ENCODE data around the gene BRAF.
"Not testable (repeated sequence)": the region's sequence is repeated elsewhere in the genome, so short reads cannot be mapped to it uniquely, and the experiment has no call there.

The BRAF gene

GRCh38 chr7:140877249-140877524, 47.5 kb downstream of the BRAF start:
- no peak for DNase-seq (ENCODE audit: low read depth in 2 of 2)

GRCh38 chr7:140876519-140877248, 48.0 kb downstream of the BRAF start:
- peak; percentile 9 to 12 for DNase-seq (ENCODE audit: low read depth in 2 of 2)

- DNase-seq (ENCODE audit: low read depth in 2 of 2) = no peak
These were observed 51.3 kb downstream of the BRAF start for GRCh38 chr7:140873434-140873833.

DNA sequence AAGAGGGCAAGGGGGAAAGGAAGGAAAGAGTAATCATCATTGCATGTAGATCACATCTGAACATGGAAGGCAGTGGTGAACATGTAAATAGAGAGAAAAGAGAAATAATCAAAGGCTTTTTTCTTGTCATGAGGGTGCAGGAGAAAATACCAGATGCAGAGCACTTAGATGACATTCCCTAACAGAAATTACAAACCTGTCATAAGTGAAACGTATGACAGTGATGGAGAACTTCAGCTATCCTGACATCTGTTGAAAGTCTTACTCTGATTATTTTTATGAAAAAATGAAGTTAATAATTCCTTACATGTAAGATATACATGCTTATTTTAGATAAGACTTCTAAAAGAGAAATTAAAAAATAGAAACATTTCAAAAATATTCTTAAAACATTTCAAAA, 54.7 kb downstream of the BRAF start:
- DNase-seq (ENCODE audit: low read depth in 2 of 2) = no peak

DNA sequence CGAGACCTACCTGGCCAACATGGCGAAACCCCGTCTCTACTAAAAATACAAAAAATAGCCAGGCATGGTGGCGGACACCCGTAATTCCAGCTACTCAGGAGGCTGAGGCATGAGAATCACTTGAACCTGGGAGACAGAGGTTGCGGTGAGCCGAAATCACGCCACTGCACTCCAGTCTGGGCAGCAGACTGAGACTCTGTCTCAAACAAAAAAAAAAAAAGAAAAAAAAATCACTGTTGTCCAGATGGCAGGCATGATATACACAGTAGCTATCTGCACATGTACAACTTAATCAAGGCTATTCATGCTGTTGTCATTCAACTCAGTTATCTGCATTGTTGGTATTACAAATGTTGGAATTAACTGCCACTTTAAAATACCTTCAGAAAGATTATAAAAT, 55.3 kb downstream of the BRAF start:
- no peak for DNase-seq (ENCODE audit: low read depth in 2 of 2)

DNA sequence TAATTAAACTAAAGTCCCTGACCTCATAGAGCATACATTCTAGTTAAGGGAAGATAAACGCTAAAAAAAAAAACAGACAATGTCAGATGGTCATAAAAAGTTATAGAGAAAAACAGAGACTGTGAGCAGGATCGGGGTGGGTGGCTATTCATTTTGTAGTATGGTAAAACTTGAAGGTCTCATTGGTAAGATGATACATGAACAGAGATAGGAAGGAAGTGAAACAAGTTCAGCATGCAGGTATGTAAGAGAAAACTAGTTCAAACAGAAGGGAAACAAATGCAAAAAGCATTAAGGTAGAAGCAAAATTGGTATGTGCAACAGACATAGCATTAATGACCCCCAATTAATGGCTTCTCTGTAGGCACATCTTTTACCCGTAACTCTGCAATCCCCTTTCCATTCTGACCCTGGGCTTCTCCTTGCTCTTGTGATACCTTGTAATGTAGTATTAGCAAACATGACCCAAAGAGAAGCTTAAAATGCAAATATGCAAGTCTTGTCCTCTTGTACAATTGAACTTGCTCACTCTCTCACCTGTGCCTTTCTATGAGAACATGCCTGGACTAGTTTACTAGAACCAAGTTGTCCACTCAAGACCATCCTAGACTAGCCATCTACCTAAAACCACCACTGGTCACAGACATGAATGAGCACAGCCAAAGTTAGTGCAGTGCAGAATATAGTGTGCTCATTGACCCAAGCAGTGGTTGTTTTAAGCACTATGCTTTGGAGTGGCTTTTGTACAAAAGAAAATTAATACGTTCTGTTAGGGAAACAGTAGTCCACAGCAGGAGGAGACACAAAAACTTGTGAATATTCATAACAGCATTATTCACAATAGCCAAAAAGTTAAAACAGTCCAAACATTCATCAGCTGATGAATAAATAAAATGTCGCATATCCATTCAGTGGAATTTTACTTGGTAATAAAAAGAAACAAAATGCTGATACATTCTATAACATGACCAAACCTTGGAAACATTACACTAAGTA, 57.0 kb downstream of the BRAF start:
- DNase-seq (ENCODE audit: low read depth in 2 of 2) = no peak

DNA sequence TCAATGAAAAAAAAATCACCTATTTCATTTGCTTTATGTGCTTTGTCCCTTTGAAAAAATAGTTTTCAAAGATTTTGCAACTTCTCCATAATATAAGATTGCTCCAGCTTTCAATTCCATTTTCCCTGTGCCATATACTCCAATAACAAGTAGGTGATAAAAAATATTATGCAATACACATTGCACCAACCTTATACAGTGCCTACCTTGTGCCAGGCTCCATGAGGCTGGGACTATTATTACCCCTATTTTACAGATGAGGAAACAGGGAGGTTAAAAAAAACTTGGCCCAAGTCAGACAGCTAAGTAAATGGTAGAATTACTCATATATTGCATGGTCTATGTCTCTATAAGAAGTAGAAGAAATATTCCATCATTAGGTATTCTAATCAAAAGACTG, 57.8 kb downstream of the BRAF start:
- DNase-seq (ENCODE audit: low read depth in 2 of 2) = no peak

- no peak for DNase-seq (ENCODE audit: low read depth in 2 of 2)
These were observed 60.0 kb downstream of the BRAF start for GRCh38 chr7:140864732-140865131.

DNA sequence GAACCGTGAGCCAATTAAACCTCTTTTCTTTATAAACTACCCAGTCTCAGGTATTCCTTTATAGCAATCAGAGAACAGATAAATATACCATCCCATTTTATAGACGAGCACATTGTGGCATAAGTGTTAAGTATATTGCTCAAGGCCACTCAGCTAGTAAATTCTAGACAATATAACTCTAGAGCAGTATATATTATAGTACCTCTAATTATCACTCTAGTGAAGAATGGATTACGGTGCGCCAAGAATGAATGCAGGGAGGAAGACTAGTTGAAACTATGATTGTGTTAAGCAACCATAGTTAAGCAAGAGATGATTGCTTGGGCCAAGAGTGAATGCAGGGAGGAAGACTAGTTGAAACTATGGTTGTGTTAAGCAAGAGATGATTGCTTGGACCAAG, 60.9 kb downstream of the BRAF start:
- DNase-seq (ENCODE audit: low read depth in 2 of 2) = no peak

GRCh38 chr7:140863184-140863583, 61.5 kb downstream of the BRAF start:
- no peak for DNase-seq (ENCODE audit: low read depth in 2 of 2)

GRCh38 chr7:140857048-140857447, 67.7 kb downstream of the BRAF start:
- no peak for DNase-seq (ENCODE audit: low read depth in 2 of 2)

GRCh38 chr7:140841166-140841715, 83.5 kb downstream of the BRAF start:
- DNase-seq (ENCODE audit: low read depth in 2 of 2) = no peak

DNA sequence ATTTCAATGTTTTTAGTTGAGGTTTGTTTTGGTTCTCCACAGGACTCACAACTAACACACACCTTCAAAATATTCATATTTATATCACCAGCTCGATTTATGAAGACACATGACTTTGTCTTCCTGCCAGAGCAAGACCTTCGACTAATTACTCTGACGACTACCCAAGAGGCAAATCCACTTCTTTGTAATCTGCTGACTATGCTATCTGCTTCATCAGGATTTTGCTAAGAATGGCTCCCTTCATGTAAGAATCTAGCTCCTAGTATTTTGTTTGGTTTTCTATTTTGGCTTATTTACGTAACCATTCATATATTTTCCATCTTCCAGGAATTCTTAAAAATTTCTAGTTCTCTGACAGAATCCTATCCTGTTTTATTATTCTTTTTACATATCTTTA, 93.0 kb downstream of the BRAF start:
- no peak for DNase-seq (ENCODE audit: low read depth in 2 of 2)

DNA sequence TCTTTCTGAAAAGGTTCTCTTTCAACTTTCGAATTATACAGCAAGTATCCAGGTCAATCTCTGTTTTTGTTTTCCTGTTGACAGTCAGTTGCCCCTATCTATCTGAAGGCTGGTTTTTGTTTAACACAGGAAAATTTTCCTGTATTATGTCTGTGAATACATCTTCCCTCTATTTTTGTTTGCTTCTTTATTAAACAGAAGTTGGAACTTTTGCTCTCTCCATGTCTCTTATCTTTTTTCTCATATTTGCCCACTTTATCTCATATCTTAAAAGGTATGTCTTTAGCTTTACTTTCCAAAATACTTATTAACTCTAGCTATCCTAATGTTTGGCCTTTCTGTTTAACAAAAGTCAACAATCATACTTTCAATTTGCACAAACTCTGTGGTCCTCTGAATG, 95.0 kb downstream of the BRAF start:
- no peak for DNase-seq (ENCODE audit: low read depth in 2 of 2)

DNA sequence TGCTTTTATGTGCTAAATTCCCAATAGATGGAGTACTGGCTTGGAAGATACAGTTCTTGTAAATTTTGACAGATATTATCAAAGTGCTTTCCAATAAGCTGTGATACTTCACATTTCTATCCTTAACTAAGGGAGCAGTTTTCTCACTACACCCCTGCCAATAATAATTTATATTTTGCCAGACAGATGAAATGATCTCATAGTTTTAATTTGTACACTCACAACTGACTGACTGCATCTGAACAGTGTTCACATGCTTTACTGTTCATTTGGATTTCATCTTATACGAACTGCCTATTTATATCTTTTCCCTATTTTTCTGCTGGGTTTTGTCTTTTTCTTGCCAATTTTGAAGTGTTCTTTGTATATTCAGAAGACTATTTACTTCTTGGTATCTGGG, 96.0 kb downstream of the BRAF start:
- DNase-seq (ENCODE audit: low read depth in 2 of 2) = no peak

DNA sequence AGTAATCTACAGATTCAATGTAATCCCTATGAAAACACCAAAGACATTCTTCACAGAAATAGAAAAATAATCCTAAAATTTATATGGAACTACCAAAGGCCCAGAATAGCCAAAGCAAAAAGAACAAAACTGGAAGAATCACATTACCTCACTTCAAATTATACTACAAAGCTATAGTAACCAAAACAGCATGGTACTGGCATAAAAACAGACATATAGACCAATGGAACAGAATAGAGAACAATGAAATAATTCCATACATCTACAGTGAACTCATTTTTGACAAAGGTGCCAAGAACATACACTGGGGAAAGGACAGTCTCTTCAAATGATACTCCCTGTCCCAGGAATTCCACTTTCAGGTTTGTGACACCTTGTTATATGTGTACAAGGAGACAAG, 107.3 kb downstream of the BRAF start:
- not testable (repeated sequence) for DNase-seq (ENCODE audit: low read depth in 2 of 2)

GRCh38 chr7:140810830-140811556, 113.7 kb downstream of the BRAF start:
- DNase-seq (ENCODE audit: low read depth in 2 of 2) = peak; percentile 10 to 19

GRCh38 chr7:140810385-140810784, 114.3 kb downstream of the BRAF start:
- DNase-seq (ENCODE audit: low read depth in 2 of 2) = no peak

- no peak for DNase-seq (ENCODE audit: low read depth in 2 of 2)
These were observed 145.8 kb downstream of the BRAF start for GRCh38 chr7:140778975-140779374.

DNA sequence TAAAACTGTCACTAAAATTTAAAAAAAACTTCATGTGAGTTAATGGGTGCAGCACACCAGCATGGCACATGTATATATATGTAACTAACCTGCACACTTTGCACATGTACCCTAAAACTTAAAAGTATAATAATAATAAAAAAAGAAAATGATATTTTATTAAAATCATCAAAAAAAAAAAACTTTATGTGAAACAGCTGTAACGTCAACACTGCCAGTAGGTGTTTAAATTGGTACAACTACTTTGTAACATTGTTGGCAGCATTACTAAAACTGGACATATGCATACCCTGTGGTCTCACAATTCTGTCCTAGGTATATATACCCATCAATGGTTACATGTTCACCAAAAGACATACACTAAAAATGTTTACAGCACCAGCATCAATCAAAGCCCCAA, 146.2 kb downstream of the BRAF start:
- no peak for DNase-seq (ENCODE audit: low read depth in 2 of 2)

DNA sequence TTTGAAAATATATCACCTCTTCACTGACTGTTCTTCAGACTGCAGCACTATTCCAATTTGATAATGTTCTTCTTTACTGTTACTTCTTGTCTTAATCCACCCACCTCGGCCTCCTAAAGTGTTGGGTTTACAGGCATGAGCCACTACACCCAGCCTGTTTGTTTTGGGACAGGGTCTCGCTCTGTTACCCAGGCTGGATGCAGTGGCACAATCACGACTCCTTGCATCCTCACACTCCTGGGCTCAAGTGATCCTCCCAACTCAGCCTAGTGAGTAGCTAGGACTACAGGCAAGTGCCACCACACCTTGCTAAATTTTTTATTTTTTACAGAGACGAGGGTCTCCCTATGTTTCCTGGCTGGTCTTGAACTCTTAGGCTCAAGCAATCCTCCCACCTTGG, 150.4 kb downstream of the BRAF start:
- no peak for DNase-seq (ENCODE audit: low read depth in 2 of 2)

GRCh38 chr7:140773104-140773503, 151.6 kb downstream of the BRAF start:
- no peak for DNase-seq (ENCODE audit: low read depth in 2 of 2)
